ENCODE data around the gene LIPN.

GRCh38 chr10:88793712-88794299 lies 34.0 kb downstream of the LIPN start:
- TF ChIP-seq, protein P1, sequence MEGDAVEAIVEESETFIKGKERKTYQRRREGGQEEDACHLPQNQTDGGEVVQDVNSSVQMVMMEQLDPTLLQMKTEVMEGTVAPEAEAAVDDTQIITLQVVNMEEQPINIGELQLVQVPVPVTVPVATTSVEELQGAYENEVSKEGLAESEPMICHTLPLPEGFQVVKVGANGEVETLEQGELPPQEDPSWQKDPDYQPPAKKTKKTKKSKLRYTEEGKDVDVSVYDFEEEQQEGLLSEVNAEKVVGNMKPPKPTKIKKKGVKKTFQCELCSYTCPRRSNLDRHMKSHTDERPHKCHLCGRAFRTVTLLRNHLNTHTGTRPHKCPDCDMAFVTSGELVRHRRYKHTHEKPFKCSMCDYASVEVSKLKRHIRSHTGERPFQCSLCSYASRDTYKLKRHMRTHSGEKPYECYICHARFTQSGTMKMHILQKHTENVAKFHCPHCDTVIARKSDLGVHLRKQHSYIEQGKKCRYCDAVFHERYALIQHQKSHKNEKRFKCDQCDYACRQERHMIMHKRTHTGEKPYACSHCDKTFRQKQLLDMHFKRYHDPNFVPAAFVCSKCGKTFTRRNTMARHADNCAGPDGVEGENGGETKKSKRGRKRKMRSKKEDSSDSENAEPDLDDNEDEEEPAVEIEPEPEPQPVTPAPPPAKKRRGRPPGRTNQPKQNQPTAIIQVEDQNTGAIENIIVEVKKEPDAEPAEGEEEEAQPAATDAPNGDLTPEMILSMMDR (IDR thresholded peaks at IDR 0.05; ENCODE audit: insufficient read depth, low read length, poor library complexity, severe bottlenecking): no peak
- no peak for TF ChIP-seq EZH2phosphoT487 (conservative IDR thresholded peaks at IDR 0.05; ENCODE audit: low read length)
